Right cardiac atrium (tissue), 5 donors: ENCODE data around the gene CTNNA3. TPM values are rescaled to one million over a fixed set of nuclear protein-coding genes. Genes with fewer than 3 reads are reported as not detected.

Experiments
- ATAC-seq, 2 donors: fragments of 200-7000 bp; cut with Tn5 transposase; one replicate each; pipeline versions ENCODE4 v1.8.0 to v1.9.1; 2020; ENCODE audit warnings: moderate library complexity in 2 of 2, mild to moderate bottlenecking in 1 of 2
- DNase-seq, 3 donors: peaks; one replicate each; pipeline ENCODE4 v3.0.0-alpha.2; 2020
- H3K27ac ChIP-seq: one replicate; pipeline ENCODE4 v1.5.1; 2013; ENCODE audit warnings: mild to moderate bottlenecking, low read length, control low read depth, moderate library complexity
- H3K27me3 ChIP-seq: one replicate; pipeline ENCODE4 v1.6.1; 2013; ENCODE audit not compliant: control insufficient read depth, insufficient read depth
- H3K4me1 ChIP-seq: one replicate; pipeline ENCODE4 v1.6.1; 2013; ENCODE audit warnings: low read length; ENCODE audit not compliant: control insufficient read depth, insufficient read depth
- H3K4me3 ChIP-seq: one replicate; pipeline ENCODE4 v1.5.1; 2013; ENCODE audit warnings: low read length, control low read depth
- H3K9me3 ChIP-seq: one replicate; pipeline ENCODE4 v1.6.1; 2013; ENCODE audit warnings: low read length; ENCODE audit not compliant: control insufficient read depth
- WGBS: extraction: QIAGEN DNeasy Blood & Tissue Kit; methylation state at CpG from one replicate; pipeline ENCODE4 v1.1.7; 2013; 5-methylcytosine and 5-hydroxymethylcytosine counted together
- intact Hi-C, 4 donors: fragments of 100-400 bp; cut with DNase I; formaldehyde crosslinking; loops; one replicate each; pipeline versions ENCODE4 v1.11.0 to v1.14.0; 2022 to 2023
- polyA plus RNA-seq: library from polyadenylated mRNA; stranded (reverse); fragments of 200-250 nt; gene quantifications from one replicate; pipeline ENCODE4 v1.2.3, GENCODE V29; 2013
- total RNA-seq, 4 donors: library from RNA; stranded (reverse); fragmentation: NEBNext Ultra II Directional; extraction: Animal tissue kit (Norgen Biotek cat#: 25700); gene quantifications; one replicate each; pipeline ENCODE4 v1.2.1, GENCODE V29; 2021
- donor health status: healthy with polysubstance abuse.
- donor health status: DM: no; HTN: yes; CAD: no.
- donor health status: DM: no; HTN: no; CAD: no.
- donor health status: DM: no; HTN: yes; CAD: no; lungs with severe emphysema.
- donor health status: DM: yes; HTN: yes; CAD: no.

The CTNNA3 gene
- total and polyA plus RNA-seq, 5 donors: 4.5 to 81.7 (median 67.7) TPM

DNA sequence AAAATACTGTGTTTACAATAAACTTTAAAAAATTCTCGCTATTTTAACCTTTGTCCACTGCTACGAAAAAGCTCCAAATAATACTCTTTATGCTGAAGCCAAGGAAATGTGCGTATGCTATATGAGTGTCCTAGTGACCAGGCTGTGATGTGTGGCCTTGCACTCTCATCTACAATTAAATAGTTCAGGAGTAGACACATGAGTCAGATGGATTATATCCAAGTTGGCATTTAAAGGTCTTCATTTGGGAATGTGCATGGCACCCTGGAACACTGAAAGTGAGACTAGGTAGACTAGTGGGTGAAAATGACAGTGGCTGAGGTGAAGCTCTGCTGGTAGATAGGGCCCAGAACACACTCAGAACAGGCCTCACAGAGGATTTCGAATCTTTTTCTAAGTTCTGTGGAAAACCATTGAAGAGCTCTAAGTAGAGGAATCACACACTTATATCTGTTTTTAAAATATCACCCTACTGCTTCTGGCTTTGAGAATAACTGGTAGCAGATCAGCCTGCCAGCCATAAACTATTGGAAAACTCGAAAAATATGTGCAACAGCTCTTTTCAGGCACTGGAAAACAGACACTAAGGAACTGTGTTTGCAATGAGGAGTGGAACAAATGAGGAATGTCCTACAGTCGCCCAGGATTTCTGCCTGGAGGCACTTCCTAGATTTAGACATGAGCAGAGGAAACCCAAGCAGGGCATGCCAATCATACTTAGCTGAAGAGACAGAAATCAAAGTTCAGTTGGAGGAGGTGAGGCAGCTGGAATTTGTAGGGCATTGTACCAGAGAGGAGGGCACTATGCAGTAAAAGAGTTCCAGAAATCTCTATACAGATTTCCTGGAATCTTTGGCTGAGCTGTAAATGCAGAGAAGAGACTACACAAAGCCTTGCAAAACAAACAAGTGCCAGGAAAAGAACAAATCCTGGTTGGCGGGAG, 1374.0 kb downstream of the CTNNA3 start:
- H3K27ac ChIP-seq: no peak overlapping the region
- intact Hi-C loops: no loop called here
- no peaks in the 10 kb centered on the region for H3K27me3 ChIP-seq
- 51% methylated on average over 7 of the region's 7 CpGs for WGBS
- no peak overlapping the region for H3K4me3 ChIP-seq
- H3K4me1 ChIP-seq: peaks cover 2% of the 10 kb centered on the region
- no peak for DNase-seq
- no peaks in the 10 kb centered on the region for H3K9me3 ChIP-seq
- peak; percentile 35 to 65 for ATAC-seq

DNA sequence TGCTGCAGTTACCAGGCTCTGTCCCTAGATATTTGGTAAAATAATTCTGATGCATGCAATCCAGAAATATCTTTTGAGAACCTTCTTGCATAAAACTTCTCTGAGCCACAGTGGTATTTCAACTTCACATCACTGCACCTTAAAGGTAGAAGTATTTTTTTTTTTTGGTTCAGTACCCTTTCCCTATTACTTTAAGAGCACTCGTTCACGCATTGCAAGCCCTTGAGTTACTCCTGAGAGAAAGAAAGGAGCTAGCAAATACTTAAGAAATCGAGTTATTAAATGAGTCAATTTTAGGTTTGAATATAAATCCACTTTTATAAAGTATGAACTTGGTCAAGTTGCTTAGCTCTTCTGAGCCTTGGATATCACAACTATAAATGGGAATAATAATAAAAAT, 1377.2 kb downstream of the CTNNA3 start:
- Histone ChIP-seq H3K27me3 (no peaks in the 10 kb centered on the region), H3K27ac (no peak overlapping the region), H3K4me3 (no peak overlapping the region), H3K4me1 (peaks cover 2% of the 10 kb centered on the region), H3K9me3 (no peaks in the 10 kb centered on the region)
- no peak for DNase-seq
- WGBS: 85% methylated on average over 3 of the region's 3 CpGs
- intact Hi-C loops: no loop called here
- ATAC-seq: no peak

- intact Hi-C loops: no loop called here
- no peak for ATAC-seq
These were observed 1388.2 kb downstream of the CTNNA3 start for GRCh38 chr10:66307826-66308225.

DNA sequence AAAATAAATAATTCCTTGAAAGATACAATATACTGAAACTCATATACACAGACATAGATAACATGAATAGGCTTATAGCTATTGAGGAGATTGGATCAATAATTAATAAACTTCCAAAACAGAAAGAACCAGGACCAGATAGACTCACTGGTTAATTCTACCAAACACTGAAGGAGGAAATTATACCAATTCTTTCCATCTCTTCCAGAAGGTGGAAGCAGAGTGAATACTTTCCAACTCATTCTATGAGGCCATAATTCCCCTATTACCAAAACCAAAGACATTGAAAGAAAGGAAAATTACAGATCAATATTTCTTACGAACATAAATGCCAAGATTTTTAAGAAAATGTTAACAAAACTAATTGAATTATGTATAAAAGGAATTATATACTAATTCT, 1394.9 kb downstream of the CTNNA3 start:
- WGBS: 86% methylated on average over 1 of the region's 1 CpG

More at GRCh38 chr10:66307826-66308225, 1388.2 kb downstream of the CTNNA3 start:
- H3K4me1 ChIP-seq: no peaks in the 10 kb centered on the region
- no peaks in the 10 kb centered on the region for H3K9me3 ChIP-seq
- DNase-seq: no peak
- no peak overlapping the region for H3K27ac ChIP-seq
- no peaks in the 10 kb centered on the region for H3K27me3 ChIP-seq
- no peak overlapping the region for H3K4me3 ChIP-seq

GRCh38 chr10:66295602-66296001, 1400.4 kb downstream of the CTNNA3 start:
- no peak for DNase-seq
- Histone ChIP-seq H3K27ac (no peak overlapping the region), H3K4me3 (no peak overlapping the region), H3K4me1 (no peaks in the 10 kb centered on the region), H3K27me3 (no peaks in the 10 kb centered on the region), H3K9me3 (no peaks in the 10 kb centered on the region)
- intact Hi-C loops: no loop called here
- peak; percentile 74 to 90 for ATAC-seq
- 28% methylated on average over 3 of the region's 3 CpGs for WGBS

More for the DNA sequence above, 1394.9 kb downstream of the CTNNA3 start:
- intact Hi-C loops: no loop called here
- H3K27me3 ChIP-seq: no peaks in the 10 kb centered on the region
- no peak overlapping the region for H3K27ac ChIP-seq
- ATAC-seq (no peak), DNase-seq (no peak)
- H3K9me3 ChIP-seq: no peaks in the 10 kb centered on the region
- no peaks in the 10 kb centered on the region for H3K4me1 ChIP-seq
- H3K4me3 ChIP-seq: no peak overlapping the region

DNA sequence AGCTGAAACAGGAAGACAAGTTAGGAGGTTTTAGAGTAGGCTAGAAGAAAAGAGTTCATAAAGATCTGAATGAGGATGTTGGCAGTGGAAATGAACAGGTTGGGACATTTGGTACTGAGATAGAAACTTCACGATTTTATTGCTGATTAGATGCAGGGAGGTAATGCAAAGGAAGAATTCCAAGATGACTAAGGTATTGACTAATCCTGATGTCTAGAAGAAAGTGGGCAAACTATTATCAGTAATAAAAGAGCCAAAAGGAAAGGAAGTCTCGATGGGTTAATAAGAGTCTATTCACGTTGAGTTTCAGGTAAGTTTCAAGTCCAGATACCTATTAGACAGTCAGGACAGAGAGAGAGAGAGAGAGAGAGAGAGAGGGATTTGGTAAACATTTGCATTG, 1401.5 kb downstream of the CTNNA3 start:
- Histone ChIP-seq H3K27ac (no peak overlapping the region), H3K27me3 (no peaks in the 10 kb centered on the region), H3K4me1 (no peaks in the 10 kb centered on the region), H3K4me3 (no peak overlapping the region), H3K9me3 (no peaks in the 10 kb centered on the region)
- DNase-seq (no peak), ATAC-seq (no peak)
- WGBS: 74% methylated on average over 3 of the region's 3 CpGs
- intact Hi-C loops: no loop called here

GRCh38 chr10:66292922-66293321, 1403.1 kb downstream of the CTNNA3 start:
- ATAC-seq (no peak), DNase-seq (no peak)
- no peaks in the 10 kb centered on the region for H3K9me3 ChIP-seq
- H3K4me3 ChIP-seq: no peak overlapping the region
- H3K27ac ChIP-seq: no peak overlapping the region
- intact Hi-C loops: no loop called here
- no peaks in the 10 kb centered on the region for H3K4me1 ChIP-seq
- H3K27me3 ChIP-seq: no peaks in the 10 kb centered on the region

DNA sequence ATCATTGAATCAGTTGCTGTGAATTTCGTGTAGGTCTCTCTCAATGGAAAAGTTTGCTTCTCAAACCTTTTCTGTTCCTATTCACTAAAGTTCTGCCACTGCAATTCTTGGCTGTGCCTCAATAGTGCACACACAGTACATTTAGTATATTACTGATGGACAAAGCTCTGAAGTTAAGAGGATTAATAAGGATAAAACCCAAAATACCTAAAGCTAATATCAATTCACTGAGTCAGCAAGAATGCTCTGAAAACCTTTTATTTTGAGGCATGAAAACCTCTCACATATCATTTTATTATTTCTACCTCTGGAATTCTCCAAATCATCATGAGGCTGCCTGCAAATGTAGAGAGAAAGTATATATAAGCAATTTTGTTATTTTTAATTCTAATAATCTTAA, 1403.5 kb downstream of the CTNNA3 start:
- 57% methylated on average over 1 of the region's 1 CpG for WGBS
- no peaks in the 10 kb centered on the region for H3K4me1 ChIP-seq

GRCh38 chr10:66291133-66291532, 1404.9 kb downstream of the CTNNA3 start:
- H3K9me3 ChIP-seq: no peaks in the 10 kb centered on the region
- ATAC-seq: no peak
- no peak for DNase-seq
- no peak overlapping the region for H3K4me3 ChIP-seq
- H3K4me1 ChIP-seq: no peaks in the 10 kb centered on the region
- 86% methylated on average over 2 of the region's 2 CpGs for WGBS
- H3K27ac ChIP-seq: no peak overlapping the region
- intact Hi-C loops: no loop called here
- no peaks in the 10 kb centered on the region for H3K27me3 ChIP-seq

More for the DNA sequence above, 1403.5 kb downstream of the CTNNA3 start:
- Histone ChIP-seq H3K27me3 (no peaks in the 10 kb centered on the region), H3K9me3 (no peaks in the 10 kb centered on the region), H3K4me3 (no peak overlapping the region), H3K27ac (no peak overlapping the region)
- ATAC-seq (no peak), DNase-seq (no peak)
- intact Hi-C loops: no loop called here

DNA sequence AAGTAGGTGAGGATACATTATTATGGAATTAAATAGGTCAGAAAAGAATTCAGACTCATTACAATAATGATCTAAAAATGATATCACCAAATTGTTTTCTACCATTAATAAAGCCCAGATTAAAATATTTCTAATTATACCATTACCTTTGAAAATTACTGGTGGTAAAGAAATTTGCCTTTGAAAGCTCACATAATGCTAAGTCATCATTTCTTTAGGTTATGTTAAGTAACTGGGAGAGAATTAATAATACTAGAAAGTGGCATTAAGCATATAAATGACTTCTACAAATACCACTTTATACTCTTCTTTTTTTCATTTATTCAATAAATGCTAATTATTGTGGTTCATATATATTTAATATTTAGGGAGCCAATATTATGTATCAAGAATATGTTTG, 1411.4 kb downstream of the CTNNA3 start:
- intact Hi-C loops: no loop called here
- DNase-seq: no peak
- no peaks in the 10 kb centered on the region for H3K4me1 ChIP-seq
- no peak for ATAC-seq
- H3K27ac ChIP-seq: no peak overlapping the region
- H3K4me3 ChIP-seq: no peak overlapping the region
- H3K9me3 ChIP-seq: no peaks in the 10 kb centered on the region
- H3K27me3 ChIP-seq: no peaks in the 10 kb centered on the region

DNA sequence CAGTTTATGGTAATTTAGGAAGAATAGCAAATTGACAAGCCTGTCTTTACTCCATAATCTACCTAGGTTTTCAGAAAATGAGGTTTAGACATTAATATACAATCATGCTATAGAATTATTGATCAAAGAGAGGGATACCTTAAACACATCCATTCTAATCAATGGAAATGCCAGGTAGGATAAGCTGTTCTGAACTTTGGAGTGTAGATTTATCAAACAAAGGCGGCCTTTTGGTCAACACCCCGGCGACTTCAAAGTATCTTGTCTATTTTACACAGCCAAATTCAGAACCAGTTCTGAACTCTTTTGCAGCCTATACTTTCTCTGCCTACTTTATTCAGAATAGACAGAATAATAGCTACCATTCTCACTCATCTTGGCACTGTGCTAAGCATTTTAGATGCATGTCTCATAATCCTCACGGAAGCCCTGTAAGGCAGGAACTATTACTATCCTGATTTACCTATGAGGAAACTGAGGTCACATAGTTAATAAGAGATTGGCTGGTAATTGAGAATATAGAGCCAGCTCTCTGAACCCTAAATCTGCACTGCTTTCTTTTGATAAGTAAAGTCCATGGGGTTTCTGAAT, 1412.0 kb downstream of the CTNNA3 start:
- ATAC-seq (no peak), DNase-seq (no peak)
- H3K27ac ChIP-seq: no peak overlapping the region
- WGBS: 90% methylated on average over 4 of the region's 4 CpGs
- H3K4me1 ChIP-seq: no peaks in the 10 kb centered on the region
- H3K4me3 ChIP-seq: no peak overlapping the region
- no peaks in the 10 kb centered on the region for H3K27me3 ChIP-seq
- intact Hi-C loops: no loop called here
- H3K9me3 ChIP-seq: no peaks in the 10 kb centered on the region
